Stimulated activated CD4-positive, alpha-beta T cell treated with anti-CD3 and anti-CD28 coated beads, Interleukin-12 subunit alpha, Interleukin-12 subunit beta, amount 100 ng/mL, for 4 hours (primary cell): Measurements from ENCODE around the gene DNMT1.

ENCODE experiments used
- DNase-seq: peaks from one replicate; pipeline ENCODE4 v3.0.0-alpha.2; 2020

DNMT1 gene

GRCh38 chr19:10089801-10090375 is 104.9 kb downstream of the DNMT1 start:
- no peak for DNase-seq

DNA sequence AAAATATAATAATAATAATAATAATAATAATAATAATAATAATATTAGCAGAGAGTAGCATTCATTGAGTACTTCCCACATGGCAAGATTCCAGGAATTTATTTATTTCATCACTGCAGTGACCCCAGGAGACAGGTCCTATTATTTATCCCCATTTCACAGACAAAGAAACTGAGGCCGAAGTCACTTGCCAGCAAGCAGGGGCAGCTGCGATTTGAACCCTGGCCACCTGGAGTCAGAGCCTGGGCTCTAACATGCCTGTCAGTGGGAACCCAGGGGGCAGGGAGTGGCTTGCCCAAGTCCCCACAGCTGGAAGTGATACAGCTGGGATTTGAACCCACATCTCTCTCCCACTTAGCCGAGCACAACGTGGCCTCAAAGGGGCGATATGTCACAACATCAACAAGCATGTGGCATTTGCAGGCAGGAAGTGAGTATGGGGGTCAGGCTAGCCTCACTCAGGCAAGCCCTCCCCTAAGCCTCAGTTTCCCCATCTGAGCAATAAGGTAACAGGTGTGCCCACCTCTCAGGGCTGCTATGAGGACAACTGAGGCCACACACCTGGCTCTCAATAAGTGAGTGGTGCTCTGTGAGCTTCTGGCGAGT is 105.7 kb downstream of the DNMT1 start:
- DNase-seq = no peak

GRCh38 chr19:10087296-10088061 is 107.3 kb downstream of the DNMT1 start:
- no peak for DNase-seq

DNA sequence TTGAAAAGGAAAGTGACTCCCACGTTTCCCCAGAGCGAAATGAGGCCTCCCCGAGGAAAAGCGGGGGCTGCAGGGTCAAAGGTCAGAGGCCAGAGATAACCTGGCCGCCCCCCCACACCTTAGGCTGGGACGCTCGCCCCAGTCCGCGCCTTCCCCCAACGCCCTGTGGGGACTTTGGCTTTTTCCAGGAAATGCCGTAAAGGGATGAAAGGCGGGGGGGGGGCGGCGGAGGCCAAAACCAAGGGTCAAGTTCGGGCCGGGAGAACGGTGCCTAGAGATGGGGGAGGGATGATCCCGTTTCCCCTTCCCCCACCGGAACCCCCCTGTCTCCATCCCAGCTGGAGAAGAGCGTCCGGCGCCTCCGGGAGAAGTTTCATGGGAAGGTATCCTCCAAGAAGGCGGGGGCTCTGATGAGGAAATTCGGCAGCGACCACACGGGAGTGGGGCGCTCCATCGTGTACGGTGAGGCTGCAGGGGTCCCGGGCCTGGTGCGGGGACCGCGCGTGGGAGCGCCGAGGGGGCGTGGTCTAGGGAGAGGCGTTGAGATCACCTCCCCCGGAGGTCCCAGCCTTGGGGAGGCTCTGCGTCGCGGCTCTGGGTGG is 108.1 kb downstream of the DNMT1 start:
- peak; percentile 48 for DNase-seq

- peak; percentile 79 for DNase-seq
Observed at GRCh38 chr19:10085641-10086590, 108.8 kb downstream of the DNMT1 start, which contains the start of gene SHFL. TSS of gene SHFL (plus strand) at chr19:10086317. CDS start at chr19:10086428, 111 bp downstream.

DNA sequence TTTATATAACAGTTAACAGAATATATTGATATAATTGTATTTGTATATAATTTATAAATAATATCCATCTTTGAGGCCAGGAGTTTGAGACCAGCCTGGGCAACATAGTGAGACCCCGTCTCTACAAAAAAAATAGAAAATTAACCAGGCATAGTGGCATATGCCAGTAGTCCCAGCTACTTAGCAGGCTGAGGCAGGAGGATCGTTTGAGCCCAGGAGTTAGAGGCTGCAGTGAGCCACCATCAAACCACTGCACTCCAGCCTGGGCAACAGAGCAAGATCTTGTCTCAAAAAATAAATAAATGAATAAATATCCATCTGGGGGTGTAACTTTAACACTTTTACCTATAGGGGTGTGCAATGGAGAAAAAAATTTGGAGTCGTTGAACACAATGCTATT is 110.0 kb downstream of the DNMT1 start:
- DNase-seq = no peak

- no peak for DNase-seq
Observed at GRCh38 chr19:10083911-10084310, 110.8 kb downstream of the DNMT1 start.
